NCI-H2196 treated with DMSO at 0.1 percent for 48 hours (cell line): ENCODE measurements around the gene NET1.

Experiments used
- DNase-seq: peaks from one replicate; lab custom pipeline; 2025; ENCODE audit not compliant: unreplicated experiment; lab: John Stamatoyannopoulos, UW

Gene NET1

DNA sequence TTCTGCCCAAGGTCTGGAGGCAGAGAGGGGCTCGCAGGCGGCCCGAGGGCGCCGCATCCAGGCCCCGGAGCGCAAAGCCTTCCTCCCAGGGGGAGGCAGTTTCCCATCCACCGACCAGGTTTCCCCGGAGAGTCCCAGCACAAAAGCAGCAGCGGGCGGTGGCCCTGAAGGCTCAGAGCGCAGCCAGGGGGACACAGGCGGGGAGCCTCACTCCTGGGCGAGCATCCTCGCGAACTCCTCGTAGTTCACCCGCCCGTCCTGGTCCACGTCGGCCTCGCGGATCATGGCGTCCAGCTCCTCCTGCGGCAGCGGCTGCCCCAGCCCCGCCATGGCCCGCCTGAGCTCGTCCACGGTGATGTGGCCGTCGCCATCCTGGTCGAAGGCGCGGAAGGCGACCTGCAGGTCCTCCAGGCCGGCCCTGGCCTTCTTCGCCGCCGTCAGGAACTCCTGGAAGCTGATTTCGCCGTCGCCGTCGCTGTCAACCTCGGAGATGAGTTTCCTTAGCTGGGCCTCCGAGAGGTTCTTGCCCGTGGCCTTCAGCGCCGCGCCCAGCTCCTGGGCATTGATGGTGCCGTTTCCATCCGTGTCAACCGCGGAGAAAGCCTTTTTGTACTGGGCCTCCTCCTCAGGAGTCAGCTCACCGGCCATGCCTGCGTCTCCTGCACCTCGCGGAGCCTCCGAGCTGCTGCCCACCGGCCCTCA lies 86.6 kb downstream of the NET1 start:
- no peak for DNase-seq

DNA sequence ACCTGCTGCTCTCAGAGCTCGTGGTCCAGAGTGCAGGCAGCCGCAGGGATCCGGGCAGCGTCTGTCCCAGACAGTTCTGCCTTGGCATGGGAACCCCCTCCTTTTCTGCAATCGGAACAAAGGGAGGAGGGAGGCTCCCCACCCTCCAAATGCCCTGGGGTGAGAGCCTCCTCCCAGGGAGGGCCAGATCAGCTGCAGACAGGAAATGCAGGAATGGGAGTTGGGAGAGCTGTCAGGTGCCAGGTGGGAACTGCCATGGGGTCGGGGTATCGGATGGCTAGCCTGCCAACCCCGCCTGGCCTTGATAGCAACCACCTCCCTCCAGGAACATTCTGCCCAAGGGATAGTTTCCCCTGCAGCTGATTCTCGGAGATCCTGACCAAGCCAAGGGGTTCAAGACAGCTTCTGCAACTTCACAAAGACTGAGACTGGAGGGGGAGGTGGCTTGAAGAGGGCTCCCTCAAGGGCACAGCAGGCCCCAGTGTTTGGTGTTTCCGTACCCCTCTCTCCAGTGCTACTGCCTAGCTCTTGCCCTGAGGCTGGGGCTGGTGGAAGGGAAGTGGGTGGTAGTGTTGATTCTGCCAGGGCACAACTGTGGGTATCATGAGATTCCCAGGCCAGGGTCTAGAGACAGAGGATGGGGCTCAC lies 87.3 kb downstream of the NET1 start, which contains the start of gene CALML5:
Gene CALML5 (minus strand): TSS at position 78 of the 648 bp plus-strand sequence. CDS start 132 bp downstream, outside the sequence.
- DNase-seq = no peak

DNA sequence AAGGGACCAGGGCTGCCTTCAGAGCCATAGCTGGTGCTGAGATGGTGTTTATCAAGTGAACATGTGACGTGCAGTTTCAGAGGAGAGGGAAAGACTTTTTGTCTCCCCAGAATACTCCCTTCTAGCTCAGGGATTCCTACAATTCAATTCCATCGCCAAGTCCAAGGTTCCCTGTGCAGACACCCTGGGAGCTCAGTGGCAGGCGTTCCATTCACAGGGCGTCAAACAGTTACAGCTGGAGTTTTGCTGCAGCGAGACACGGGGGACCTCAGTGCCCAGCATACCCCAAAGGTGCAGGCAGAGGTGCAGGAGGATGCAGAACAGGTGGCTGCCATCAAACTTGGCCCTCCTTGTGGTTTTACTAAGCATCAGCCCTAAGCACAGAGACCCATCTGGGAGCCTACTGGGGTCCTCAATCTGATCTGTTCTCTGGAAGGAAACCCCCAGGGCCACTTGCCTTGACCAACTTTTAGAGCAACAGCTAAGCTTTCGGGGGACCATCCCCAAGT lies 87.9 kb downstream of the NET1 start:
- DNase-seq = no peak

DNA sequence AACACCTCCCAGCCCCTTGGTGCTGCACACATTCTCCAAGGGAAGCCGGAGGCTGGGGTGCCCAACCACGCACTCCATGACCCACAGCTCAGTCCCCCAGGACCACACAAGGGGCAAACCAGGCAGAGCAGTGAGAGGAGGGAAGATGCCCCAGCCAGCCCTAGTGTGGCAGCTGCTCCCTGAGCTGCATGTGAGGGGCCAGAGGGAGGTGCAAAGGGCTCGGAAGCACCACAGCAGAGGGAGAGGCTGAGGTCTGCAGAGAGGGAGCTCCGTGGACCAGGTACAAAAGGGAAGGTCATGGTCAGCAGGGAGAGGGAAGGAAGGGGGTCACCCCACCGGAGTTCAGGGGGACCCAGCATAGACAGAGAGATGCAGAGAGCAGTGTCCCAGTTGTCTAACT lies 88.6 kb downstream of the NET1 start:
- DNase-seq = no peak

DNA sequence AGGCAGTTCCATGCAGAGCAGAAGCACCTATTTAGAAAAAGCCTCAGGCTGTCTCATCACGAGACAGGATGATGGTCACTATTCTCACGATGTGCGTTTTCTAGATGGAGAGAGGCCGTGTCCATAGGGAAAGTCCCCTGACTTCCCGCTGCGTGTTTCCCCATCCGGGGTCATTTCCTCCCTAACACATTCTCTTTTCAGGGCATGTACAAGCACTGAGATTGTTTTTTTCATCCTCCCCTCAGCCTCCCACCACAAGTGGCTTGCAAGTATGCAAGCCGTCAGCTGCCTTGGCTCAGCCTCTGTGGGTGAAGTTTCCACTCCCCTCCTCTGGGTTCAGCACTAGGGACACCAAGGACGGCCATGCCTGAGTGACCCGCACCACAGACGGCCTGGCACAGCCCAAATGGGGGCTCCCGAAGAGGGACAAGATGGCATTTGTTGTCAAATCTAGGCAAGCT lies 89.7 kb downstream of the NET1 start:
- no peak for DNase-seq

DNA sequence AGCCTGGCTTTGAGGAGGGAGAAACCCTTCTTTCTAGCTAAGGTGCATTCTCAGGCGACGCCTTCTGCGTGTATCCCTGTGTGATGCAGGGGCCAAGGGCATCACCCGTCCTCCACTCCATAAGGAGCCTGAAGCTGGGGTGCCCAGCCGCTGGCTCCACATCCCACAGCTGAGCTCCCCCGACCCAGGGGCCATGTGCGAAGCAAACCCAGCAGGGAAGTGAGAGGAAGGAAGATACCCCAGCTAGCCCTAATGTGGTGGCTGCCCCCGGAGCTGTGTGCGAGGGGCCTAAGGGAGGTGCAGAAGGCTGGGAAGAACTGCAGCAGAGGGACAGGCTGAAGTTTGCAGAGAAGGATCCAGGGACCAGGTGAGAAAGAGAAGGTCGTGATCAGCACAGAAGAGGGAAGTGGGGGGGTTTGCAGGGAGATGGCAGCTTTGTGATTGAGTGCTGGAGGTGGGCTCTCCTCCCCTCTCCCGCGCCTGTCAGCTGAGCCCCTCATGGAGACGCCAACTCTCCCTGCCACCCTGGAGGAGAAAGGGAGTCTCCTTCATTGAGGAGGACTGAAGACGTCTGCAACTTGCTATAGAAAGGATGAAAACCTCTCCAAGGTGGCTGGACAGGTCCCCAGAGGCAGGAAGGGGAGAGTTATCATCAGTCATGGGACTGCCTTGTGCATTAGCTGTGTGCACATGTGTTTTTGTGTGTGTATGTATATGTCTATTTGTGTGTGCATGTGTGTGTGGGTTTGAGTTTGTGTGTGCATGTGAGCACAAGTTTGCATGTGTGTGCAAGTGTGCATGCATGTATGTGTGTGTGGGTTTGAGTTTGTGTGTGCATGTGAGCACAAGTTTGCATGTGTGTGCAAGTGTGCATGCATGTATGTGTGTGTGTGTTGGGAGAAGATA lies 90.5 kb downstream of the NET1 start:
- DNase-seq = no peak

DNA sequence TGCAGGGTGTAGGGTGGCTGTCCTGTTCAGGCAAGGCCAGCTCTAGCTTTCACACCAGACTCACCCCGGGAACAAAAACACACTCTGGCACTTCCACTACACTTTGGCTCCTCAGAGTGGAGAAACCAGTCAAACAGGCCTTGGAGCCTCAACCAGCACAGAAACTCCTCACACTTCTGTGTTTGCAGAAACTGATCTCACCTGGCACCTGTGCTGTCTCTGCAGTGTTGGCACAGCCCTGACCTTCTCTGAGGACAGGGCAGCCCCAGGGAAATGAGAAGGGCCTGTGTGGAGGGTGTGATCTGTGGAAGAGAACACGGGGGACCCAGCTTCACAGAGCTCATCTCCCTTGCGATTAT lies 91.1 kb downstream of the NET1 start:
- DNase-seq = peak; percentile 13

DNA sequence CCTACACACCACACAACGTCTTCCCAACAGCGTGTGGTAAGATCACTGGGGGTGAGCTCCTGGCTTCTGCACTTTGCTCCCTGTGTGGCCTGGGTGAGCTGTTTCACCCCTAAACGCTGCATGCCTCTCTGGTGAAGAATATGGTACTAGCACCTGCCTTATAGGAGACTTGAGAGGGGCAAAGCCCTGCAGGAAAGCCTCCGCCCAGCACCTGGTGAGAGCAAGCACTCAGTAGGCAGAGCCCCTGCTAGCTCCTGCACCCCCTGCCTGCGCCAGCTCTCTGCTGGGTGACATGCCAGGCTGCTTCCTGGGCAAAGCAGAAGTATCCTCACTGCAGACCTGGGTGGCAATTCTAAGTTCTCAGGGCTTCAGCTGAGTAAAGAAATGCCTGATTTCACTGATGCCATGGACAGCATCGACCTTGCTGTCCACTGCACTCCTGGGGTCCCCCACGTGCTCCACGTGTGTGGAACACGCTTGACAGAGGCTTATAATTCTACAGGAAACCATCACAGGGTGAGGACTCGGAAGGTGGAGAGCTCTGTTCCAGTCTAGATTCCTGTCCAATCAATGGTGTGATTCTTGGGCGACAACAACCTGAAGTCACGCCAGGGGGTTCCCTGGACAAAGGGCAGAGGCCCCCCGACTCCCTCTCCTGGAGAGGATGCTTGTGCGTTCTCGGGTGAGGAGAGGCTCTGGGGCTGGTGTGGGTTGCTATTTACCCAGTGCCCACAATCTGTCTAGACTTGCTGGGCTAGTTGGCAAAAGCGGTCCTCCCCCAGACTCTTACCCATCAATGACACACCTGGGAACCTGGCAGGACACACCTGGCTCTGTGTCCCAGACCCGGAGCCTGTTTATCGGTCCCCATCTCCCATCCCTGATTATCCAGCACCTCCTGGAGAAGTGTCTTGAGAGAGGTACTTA lies 92.1 kb downstream of the NET1 start:
- DNase-seq = no peak

DNA sequence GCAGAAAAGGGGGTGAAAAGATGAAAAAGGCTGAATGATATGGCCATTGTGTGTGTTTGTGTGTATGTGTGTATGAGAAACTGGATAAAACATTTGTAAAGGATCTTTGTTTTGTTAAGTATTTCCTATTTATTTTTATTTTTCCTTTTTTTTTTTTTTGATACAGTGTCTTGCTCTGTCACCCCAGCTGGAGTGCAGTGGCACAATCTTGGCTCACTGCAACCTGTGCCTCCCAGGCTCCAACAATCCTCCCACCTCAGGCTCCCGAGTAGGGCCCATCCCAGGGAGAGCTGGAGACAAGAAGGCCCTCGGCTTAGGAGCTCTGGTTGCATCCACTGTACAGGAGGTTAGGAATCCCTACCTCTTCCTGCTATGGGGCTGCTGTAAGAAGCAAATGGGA lies 93.9 kb downstream of the NET1 start:
- no peak for DNase-seq

DNA sequence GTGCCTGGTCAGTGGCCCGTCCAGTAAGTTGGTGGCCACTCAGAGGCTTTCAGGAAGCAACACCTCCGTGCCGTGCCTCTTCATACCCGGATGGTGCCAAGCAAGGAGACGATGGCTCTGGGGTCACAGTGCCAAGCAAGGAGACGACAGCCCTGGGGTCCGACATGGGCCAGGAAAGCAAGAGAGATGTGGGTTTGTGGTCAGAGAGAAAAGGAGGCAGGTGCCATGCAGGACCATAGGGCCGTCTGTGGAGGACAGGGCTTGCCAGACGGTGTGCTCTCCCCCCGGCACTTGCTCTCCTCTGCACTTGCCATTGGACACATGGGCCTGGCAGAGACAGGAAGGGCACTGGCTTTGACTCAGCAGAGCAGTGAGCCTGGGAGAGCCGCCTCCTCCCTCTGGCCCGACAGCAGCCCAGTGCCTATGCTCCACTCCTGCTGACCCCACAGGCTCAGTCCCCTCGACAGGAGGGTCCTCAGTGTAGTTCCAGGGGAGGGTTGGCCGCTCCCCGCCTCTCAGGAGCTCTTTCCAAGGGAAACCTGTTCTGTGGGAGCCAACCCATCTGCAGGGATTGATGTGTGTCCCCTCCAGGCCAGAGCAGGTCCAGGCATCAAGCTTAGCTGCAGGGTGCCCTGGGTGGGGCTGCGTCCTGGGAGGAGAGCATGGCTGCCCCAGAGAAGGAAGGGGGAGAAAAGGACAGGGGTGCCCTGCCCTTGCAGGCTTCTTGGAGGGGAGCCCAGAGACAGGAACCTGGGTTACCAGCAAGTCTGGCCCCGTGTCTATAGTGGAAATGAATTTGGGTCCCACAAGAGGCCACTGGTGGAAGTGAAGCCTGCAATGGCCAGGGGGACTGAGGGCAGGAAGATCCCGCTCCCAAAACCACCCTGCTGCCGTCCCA lies 94.6 kb downstream of the NET1 start:
- no peak for DNase-seq

DNA sequence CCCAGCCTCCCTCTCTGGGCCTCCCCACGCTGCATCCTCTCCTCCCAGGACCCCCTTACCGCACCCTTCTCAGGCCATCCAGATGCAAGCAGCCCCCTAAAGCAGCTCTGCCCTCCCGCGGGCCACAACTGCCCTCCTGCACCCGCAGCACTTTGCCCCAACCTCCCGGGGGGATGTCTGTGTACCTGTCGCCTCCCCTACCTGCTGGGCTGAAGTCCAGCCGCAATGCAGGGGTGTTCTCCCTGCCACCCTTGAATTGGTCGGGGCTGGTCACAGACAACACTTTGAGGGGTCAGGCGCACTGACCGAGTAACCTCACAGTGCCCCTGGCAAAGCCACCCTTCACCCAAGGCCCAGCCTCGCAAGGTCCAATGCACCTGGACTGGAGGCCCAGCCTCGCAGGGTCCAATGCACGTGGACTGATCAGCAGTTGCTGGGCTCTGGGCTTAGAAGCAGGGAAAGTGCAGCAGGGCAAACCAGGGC lies 95.3 kb downstream of the NET1 start:
- DNase-seq = no peak

DNA sequence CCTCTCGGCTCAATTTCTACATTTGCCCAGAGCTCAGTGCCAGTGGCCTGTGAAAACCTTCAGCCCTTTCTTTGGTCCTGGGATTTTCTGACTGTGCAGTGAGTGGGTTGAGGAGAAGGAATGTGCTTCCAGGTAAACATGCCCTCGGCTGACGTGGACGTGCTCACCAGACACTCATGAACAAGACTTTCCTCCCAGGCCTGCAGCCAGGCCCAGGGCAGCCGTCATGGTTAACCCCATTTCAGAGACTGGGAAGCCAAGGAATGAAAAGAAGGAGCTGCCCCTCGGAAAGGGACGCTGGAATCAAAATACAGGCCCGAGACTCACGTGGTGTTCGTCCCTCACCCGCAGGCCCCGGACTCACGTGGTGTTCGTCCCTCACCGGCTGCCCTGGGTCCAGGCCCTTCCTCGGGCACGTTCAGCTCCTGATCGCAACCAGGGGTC lies 95.8 kb downstream of the NET1 start:
- no peak for DNase-seq
